HL-60/S4 treated with retinoic acid at 250 ng/mL for 4 days and 3 days (cell line): Measurements from ENCODE around the gene GAS7.
"Not testable (repeated sequence)": the region's sequence is repeated elsewhere in the genome, so short reads cannot be mapped to it uniquely, and the experiment has no call there.

ENCODE experiments used
- in situ Hi-C: fragments of 300-500 bp; cut with MboI; formaldehyde crosslinking; loops from 2 replicates; pipeline ENCODE4 v1.7.0; 2022; ENCODE audit warnings: low sequenced_read_pairs

Gene GAS7

DNA sequence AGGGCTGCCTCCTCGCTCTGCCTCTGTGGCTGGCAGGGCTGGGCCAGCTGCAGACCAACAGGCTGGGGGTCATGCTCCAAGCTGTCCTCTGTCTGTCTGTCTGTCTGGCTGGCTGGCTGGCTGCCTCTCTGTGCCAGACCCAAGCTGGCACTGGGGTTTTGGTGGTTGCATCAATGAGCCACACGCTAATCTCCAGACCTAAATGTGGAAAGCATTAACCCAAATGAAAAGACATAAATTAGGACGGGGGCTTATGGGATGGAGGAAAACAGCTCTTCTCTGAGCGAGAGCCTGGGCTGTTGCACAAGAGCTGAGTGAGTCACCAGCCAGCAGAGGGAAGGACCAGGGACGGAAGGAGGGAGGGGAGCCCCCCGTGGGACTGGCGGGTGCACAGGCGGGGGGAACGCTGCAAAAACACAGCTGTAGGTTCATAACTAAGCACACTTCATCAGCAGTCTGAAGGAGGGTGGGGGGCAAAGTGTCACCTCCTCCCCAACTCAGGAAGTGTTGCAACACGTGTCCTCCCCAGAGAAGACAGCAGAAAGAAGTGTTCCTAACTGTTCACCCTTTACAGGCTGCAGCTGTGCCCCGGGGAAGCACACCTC is 83.4 kb downstream of the GAS7 start:
- in situ Hi-C loops = no loop called here

DNA sequence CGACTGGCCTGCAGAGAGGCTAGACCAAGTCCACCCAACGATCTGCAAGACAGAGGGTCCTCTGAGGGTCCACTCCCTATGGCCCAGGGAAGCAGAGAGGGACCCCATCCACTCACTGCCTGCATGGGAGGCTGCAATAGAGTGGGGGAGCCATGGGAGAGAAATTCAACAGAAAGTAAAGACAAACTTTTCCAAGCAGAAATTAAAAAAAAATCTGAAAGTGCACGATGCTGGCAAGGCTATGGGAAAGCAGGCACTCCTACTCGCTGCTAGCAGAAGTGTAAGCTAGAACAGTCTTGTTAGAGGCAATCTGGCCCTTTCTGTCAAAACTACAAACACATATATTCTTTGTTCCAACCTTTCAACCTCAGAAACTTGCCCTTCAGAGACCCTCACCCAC is 85.4 kb downstream of the GAS7 start:
- in situ Hi-C loops = no loop called here

DNA sequence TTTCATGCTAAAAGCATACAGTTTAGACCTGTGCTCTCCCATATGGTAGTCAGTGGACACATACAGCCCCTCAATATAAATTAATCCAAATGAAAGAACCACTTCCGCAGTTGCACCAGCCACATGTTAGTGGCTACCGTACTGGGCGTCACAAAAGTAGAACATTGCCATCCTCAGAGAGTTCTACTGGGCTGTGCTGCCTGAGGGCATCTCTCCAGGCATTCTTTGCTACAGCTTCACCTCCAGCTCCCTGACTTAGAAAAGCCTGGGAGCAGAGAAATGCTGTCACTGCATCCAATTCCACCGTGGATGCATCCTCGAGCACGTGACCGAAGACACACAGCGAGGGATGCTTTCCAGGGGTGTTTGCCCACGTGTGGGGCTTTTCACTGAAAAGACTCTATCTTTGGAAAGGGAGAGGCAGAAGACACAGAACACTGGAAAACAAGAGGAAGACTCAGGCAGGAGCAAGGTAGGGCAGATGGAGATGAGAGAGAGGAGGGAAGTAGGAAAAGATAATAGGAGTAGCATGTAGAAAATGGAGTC is 86.4 kb downstream of the GAS7 start:
- in situ Hi-C loops = no loop called here

DNA sequence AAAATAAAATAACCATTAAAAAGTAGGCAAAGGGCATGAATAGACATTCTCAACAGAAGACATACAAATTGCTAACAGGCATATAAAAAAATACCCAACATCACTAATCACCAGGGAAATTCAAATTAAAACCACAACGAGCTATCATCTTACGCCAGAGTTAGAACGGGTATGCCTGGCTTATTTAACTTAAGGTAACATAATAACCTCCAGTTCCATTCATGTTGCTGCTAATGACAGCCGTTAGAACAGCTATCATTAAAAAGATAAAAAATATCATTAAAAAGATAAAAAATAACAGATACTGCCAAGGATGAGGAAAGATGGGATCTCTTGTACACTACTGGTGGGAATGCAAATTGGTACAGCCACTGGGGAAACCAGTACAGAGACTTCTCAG is 89.3 kb downstream of the GAS7 start:
- in situ Hi-C loops = no loop called here

DNA sequence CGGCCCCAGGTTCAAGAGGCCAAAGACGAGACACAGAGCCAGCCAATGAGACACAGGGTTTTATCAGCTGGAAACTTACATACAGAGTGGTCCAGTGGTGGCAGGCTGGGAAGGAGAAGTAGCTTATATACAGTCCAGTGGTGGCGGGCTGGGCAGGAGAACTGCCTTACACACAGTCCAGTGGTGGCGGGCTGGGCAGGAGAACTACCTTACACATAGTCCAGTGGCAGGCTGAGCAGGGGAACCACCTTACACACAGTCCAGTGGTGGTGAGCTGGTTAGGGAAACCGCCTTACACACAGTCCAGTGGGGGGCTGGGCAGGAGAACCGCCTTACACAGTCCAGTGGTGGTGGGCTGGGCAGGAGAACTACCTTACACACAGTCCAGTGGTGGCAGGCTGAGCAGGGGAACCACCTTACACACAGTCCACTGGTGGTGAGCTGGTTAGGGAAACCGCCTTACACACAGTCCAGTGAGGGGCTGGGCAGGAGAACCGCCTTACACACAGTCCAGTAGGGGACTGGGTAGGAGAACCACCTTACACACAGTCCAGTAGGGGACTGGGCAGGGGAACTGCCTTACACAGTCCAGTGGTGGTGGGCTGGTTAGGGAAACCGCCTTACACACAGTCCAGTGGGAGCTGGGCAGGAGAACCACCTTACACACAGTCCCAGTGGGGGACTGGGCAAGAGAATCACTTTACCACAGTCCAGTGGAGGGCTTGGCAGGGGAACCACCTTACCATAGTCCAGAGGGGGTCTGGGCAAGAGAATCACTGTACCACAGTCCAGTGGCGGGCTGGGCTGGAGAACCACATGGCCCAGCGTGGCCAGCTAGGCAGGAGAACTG is 90.9 kb downstream of the GAS7 start:
- in situ Hi-C loops = no loop called here

DNA sequence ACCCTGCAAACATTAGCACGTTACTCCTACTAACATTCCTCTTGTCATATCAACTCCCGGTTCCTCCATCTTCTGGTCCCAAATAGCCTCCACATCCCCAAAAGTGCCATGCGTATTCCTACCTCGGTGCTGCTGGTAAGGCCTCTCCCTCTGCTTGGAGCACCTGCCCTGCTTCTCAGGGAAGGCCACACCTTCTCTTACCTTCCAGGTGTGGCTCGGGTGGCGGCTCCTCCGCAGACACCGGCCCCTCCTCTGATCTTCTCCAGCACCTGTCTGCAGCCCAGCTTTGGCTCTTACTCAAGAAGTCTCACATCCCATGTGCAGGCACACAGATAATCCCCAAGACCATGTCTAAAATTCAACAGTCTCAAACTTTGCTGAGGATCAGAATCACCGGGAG is 92.3 kb downstream of the GAS7 start:
- in situ Hi-C loops = no loop called here

DNA sequence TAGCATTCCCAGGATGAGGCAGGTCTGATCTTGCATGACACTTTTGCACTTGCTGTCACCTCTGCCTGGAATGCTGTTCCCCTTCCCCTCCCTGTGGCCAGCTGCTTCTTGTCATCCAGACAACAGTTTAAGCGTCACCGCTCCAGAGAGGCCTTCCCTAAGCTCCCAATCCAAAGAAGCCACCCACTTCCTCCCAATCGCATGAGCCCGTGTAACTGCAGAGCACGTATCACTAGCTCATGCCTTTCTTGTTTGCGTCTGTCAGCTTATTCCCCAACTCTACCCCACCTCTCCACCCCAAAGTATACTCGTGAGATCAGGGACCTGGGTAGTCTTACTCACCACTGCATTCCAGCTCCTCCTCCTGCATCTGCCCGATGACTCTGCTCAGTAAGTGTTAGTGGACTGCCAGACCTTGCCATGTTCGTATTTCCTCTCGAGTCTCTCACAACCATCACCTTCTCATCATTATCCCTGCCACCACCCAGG is 92.8 kb downstream of the GAS7 start:
- in situ Hi-C loops = no loop called here

DNA sequence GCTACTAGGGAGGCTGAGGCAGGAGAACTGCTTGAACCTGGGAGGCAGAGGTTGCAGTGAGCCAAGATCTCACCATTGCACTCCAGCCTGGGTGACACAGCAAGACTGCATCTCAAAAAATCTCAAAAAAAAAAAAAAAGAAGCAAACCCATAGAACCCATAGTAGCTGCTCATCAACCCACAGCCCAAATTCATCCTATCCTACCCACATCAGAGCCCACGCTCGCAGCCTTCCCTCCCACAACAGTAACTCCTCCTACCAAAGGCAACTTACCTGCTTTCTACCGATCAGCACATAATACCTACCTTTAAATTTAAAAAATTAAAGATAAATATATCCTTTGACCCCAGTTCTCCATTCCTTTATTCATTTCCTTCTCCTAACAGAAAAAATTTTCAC is 94.7 kb downstream of the GAS7 start:
- in situ Hi-C loops = no loop called here

DNA sequence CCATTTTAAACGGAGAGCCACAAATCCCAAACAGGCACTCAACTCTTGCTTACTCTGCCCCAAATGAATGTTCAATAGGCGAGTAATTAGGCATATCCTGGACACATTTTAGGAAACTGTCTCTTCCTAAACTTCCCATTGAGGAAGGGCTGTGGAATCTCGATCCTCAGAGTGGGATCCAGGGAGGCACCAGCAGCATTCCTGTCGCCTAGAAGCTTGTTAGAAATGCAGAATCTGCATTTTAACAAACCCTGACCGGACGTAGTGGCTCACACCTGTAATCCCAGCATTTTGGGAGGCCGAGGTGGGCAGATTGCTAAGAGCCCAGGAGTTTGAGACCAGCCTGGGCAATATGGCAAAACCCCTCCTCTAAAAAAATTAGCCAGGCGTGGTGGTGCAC is 95.6 kb downstream of the GAS7 start:
- in situ Hi-C loops = no loop called here

DNA sequence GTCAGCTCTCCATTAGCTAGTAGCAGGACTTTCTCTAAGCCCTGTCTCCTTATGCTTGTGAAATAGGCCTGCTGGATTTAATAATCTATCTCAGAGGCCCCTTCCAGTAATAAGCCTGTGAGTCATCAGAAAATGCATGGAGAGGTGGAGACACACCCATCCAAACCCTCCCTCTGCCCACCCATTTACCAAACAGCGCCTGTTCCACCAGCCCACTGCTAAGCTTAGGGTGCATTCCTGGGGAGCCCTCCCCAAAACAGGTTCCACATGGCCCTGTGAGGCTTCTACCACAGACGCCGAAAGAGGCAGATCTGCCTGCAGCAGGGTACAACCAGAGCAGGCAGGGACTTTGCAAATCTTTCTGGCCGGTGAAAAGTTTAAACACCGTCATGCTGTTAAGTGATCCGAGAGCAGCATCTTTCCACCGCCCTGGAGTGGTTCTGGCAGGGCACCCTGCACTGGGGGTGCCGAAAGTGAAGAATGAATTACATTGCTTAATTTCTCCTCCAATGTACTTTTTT is 99.3 kb downstream of the GAS7 start:
- in situ Hi-C loops = no loop called here

DNA sequence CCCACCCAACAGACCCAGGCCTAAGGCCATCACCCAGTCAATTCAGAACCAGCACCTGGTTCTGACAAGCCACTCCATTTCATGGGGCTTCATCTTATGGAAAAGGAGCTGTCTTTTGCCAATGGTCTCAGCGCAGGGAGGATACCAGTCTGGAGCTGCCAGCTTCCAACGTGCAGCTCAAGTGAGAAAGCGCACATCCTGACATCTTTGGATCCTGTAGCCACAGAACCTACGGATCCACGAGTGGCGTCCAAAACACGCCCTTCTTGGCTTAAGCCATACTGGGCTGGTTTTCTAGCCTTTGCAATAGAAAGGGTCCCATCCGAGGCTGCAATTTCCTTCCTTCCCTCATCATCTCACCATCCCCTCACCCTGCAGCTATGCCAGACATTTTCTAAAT is 101.8 kb downstream of the GAS7 start:
- in situ Hi-C loops = no loop called here

DNA sequence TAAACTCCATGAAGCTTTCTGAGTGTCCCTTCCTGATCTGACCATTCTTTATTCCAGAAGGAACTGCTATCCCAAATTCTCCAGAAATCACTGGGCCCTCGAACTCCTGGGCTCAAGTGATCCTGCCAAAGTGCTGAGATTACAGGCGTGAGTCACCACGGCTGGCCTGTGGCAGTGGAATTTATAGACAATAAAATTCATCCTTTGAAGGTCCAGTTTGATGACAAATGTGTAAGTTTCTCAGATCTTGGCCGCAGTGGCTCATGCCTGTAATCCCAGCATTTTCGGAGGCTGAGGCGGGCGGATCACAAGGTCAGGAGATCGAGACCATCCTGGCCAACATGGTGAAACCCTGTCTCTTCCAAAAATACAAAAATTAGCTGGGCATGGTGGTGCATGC is 103.1 kb downstream of the GAS7 start:
- in situ Hi-C loops = not testable (repeated sequence)

DNA sequence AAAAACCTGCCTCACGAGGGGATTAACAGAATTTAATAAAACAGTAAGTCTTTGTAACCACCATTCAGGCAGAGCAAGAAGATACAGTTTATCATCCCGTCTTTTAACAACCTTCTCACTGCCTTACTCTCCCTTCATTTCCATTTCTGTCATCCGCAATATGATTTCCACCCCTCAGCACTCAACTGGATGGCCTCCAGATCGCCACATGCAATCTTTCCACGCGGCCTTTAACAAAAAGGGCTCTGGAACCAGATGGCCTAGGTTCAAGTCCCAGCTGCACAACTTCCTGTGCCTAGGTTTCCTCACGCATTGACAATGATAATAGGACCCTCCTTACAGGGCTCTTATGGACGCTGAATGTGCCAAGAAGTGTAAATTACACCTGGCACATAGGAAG is 103.6 kb downstream of the GAS7 start:
- in situ Hi-C loops = no loop called here

DNA sequence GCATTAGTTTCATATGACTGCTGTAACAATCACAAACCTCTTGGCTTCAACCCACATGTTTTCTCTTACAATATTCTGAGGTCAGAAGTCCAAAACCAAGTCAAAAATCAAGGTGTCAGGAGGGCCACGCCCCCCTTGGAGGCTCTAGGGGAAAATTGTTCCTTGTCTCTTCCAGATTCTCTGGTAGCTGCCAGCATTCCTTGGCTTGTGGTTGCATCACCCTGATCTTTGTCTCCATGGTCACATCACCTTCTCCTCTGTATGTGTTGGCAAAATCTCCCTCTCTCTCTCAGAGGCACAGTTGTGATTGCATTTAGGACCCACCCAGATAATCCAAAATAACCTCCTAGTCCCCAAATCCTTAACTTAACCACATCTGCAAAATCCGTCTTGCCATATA is 105.8 kb downstream of the GAS7 start:
- in situ Hi-C loops = no loop called here

DNA sequence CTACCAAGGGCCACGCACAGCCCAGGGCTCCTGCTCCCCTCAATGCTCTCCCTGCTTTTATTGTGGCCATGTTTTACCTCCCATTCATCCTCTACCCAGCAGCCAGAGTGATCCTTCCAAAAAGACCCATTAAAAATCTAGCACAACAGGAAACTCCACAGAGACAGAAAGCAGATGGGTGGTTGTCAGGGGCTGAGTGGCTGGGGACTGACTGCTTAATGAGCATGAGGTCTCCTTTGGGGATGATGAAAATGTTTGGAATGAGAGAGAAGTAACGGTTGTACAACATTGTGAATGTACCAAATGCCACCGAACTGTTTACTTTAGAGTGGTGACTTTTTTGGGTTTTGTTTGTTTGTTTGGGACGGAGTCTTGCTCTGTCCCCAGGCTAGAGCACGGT is 107.4 kb downstream of the GAS7 start:
- in situ Hi-C loops = no loop called here

DNA sequence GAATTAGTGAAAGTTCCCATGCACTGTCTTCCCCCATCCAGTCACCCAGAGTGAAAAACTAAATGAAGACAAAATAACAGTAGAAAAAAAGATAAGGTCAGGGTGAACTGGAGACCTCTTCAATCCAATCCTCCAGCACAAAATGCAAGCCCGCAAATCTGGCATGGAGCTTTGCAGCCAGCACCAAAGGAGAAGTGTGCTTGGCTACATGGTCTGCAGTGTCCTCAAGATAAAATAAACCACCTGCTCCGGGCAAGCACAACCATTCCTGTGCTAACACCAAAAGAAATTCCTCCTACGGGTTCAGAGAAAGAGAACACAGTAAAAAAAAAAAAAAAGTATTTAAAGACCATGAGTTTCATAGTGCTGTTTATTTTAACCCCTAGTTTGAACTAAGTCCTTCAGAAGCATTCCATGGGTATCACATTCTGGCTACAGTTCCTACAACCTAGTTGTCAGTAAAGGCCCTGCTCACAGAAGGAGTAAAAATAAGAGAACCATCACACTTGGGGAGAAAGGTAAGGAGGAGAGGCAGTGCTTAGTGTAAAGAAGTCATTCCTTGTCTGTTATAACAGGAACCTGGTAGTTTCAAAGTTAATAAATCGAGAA is 109.1 kb downstream of the GAS7 start:
- in situ Hi-C loops = no loop called here

DNA sequence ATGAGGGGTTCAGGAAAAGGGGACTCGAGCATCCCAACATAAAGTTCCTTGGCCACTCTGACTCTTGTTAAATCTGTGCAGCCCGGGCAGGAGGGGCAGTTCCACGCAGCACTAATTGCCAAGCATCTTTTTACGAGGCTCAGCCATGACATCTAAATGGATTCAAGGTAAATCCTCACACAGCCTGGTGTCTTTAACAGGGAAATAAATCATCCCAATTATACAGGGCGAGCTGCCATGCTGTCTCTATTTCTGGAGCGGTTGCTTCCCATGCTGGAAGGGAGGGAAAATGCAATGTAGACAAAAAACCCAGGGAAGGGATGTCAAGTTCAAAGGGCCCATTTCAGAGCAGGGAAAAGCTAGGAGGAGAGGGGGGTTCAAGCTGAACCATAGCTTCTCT is 110.0 kb downstream of the GAS7 start:
- in situ Hi-C loops = no loop called here

DNA sequence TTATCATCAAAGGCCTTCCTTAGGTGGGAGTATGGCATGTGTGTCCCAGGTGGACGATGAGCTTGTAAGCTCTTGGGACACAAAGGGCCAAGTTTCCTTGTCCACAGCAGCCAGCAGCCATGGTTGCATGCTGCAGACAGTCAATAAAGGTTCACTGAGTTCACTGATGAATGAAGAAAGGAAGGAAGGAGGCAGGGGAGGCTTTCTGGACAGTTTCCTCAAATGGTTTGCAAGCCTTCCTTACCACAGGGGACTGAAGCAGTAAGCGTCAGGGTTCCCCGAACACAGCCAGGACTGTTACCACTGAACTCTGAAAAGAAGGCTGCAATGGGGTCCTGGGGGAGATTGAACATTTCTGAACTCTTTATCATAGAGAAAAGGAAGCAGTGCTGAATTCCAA is 111.1 kb downstream of the GAS7 start:
- in situ Hi-C loops = no loop called here

DNA sequence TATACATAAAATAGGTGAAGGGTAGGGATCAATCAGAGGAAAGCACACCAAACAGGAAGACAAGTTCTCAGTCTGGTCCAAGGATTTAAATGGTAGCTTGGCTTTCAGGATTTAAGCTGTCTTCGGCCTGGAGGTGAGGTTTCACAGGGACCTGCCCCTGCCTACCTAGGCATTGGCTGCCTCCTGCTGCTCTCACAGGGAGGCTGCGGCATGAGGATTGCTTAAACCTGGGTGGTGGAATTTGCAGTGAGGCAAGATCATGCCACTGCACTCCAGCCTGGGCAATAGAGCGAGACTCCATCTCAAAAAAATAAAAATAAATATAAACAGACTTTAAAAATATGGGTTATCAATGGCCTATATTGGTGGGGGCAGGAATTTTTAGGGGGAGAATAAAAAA is 114.5 kb downstream of the GAS7 start:
- in situ Hi-C loops = no loop called here

DNA sequence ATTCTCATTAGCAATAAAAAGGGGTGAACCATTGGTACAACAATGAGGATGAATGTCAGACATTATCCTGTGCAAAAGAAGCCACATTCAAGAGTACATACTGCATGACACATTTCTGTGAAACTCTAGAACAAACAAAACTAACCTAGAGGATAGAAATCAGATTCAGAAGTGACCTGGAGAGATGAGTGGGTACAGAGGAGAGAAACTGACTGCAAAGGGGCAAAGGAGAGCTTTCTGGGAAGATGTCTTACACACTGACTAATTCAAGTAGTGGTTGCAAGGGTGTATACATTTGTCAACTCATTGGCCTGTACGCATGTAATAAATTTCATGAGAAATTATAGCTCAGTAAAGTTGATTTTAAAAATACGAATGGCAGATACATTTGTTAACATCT is 115.6 kb downstream of the GAS7 start:
- in situ Hi-C loops = no loop called here

DNA sequence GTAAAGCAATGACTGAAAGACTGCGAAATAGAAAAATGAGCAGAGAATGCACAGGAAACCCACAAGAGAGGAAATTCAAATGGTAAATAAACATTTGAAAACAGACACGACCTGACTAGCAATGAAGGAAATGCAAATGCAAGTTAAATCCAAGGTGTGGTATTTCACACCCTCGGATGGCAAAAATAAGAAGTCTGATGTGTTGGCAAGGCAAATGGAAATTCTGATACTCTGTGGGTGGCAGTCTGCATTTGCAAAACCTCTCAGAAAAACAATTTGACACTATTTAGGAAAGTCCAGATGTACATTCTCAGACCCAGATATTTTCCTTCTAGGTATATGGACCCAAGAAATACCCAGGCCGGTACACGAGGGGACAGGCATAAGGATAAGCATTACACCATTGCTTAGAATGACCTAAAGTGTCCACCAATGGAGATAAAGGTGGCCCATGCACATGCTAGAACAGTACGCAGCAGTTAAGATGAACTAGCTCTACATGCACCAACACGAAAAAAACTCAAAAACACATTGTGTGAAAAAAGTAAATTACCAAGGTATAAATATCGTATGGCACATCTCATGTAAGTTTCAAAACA is 116.7 kb downstream of the GAS7 start:
- in situ Hi-C loops = no loop called here
